ENCODE data around the gene NUP210. TPM values are rescaled to one million over a fixed set of nuclear protein-coding genes. Genes with fewer than 3 reads are reported as not detected.

The NUP210 gene
- total and polyA plus RNA-seq, 2 of the 13 experiments (the other 11 are each of a cell fraction or from before 2014, with no cell fraction given), result 31.6 to 35.2 TPM

DNA sequence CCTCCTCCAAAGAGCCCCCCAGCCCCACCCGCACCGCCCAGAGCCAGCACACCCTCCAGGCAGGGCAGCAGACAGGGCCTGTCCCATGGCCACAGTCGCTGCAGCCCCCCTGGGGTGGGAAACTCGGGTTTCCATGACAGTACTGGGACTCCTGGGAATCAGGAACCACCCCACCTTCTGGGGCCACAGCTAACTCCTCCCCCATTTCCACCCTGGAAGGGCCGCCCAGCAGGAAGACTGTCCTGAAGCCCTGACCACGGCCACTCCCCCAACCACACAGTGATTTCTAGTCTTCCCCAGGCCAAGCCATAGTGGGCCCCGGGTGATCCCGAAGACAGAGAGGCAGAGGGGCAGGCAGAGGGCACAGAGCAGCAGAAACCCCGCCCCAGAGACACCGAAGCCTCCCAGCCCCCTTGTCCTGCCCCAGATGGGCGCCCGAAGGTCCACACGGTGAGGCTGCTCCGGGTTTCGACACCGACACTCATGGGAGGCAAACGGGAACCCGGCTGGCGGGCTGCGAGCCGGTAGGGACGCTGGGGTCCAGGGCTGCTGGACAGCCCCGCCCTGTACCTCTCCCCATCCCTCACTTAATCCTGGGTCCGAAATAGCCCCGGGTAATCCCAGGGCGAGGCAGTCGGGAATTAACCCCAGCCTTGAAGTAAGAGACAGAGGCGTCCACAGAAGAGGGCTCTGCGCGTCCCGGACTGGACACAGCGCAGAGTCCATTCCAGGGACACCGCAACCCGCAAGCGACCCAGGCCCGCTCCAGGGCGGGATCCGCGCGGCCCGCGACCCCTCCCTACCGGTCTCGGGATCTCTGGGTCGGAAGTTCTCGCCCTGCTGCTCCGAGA lies 138.4 kb downstream of the NUP210 start (continued):
- no peak for TF ChIP-seq TEF (CRISPR knock-in tag; IDR thresholded peaks at IDR 0.05)
- TF ChIP-seq ZNF317 (CRISPR knock-in tag; IDR thresholded peaks at IDR 0.05), result peak; percentile 65; the same call in 1 of the 2 replicates
- TF ChIP-seq, protein P1, sequence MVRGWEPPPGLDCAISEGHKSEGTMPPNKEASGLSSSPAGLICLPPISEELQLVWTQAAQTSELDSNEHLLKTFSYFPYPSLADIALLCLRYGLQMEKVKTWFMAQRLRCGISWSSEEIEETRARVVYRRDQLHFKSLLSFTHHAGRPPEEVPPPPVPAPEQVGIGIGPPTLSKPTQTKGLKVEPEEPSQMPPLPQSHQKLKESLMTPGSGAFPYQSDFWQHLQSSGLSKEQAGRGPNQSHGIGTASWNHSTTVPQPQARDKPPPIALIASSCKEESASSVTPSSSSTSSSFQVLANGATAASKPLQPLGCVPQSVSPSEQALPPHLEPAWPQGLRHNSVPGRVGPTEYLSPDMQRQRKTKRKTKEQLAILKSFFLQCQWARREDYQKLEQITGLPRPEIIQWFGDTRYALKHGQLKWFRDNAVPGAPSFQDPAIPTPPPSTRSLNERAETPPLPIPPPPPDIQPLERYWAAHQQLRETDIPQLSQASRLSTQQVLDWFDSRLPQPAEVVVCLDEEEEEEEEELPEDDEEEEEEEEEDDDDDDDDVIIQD (CRISPR knock-in tag; IDR thresholded peaks at IDR 0.05; ENCODE audit: low read depth), result no peak
- TF ChIP-seq ZBTB20 (CRISPR knock-in tag; IDR thresholded peaks at IDR 0.05; ENCODE audit: borderline replicate concordance, low read depth), result peak; percentile 45; the same call in 1 of the 2 replicates
- TF ChIP-seq ZNF768 (CRISPR knock-in tag; IDR thresholded peaks at IDR 0.05), result peak; percentile 88
- TF ChIP-seq SNAPC4 (CRISPR knock-in tag; IDR thresholded peaks at IDR 0.05), result no peak
- 0 out of 2 replicates have a peak, but pooled peaks have one; percentile 27 for TF ChIP-seq DR1 (CRISPR knock-in tag; IDR thresholded peaks at IDR 0.05)
- TF ChIP-seq XRCC5 (optimal IDR thresholded peaks at IDR 0.05; ENCODE audit: low read length), result no peak
- peak; percentile 28; the same call in 1 of the 2 replicates for TF ChIP-seq SMAD9 (CRISPR knock-in tag; IDR thresholded peaks at IDR 0.05)
- TF ChIP-seq TEAD2 (CRISPR knock-in tag; IDR thresholded peaks at IDR 0.05), result no peak
- TF ChIP-seq PHB2 (IDR thresholded peaks at IDR 0.05; ENCODE audit: partially characterized antibody), result no peak
- TF ChIP-seq, protein P2, sequence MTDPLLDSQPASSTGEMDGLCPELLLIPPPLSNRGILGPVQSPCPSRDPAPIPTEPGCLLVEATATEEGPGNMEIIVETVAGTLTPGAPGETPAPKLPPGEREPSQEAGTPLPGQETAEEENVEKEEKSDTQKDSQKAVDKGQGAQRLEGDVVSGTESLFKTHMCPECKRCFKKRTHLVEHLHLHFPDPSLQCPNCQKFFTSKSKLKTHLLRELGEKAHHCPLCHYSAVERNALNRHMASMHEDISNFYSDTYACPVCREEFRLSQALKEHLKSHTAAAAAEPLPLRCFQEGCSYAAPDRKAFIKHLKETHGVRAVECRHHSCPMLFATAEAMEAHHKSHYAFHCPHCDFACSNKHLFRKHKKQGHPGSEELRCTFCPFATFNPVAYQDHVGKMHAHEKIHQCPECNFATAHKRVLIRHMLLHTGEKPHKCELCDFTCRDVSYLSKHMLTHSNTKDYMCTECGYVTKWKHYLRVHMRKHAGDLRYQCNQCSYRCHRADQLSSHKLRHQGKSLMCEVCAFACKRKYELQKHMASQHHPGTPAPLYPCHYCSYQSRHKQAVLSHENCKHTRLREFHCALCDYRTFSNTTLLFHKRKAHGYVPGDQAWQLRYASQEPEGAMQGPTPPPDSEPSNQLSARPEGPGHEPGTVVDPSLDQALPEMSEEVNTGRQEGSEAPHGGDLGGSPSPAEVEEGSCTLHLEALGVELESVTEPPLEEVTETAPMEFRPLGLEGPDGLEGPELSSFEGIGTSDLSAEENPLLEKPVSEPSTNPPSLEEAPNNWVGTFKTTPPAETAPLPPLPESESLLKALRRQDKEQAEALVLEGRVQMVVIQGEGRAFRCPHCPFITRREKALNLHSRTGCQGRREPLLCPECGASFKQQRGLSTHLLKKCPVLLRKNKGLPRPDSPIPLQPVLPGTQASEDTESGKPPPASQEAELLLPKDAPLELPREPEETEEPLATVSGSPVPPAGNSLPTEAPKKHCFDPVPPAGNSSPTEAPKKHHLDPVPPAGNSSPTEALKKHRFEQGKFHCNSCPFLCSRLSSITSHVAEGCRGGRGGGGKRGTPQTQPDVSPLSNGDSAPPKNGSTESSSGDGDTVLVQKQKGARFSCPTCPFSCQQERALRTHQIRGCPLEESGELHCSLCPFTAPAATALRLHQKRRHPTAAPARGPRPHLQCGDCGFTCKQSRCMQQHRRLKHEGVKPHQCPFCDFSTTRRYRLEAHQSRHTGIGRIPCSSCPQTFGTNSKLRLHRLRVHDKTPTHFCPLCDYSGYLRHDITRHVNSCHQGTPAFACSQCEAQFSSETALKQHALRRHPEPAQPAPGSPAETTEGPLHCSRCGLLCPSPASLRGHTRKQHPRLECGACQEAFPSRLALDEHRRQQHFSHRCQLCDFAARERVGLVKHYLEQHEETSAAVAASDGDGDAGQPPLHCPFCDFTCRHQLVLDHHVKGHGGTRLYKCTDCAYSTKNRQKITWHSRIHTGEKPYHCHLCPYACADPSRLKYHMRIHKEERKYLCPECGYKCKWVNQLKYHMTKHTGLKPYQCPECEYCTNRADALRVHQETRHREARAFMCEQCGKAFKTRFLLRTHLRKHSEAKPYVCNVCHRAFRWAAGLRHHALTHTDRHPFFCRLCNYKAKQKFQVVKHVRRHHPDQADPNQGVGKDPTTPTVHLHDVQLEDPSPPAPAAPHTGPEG (CRISPR knock-in tag; IDR thresholded peaks at IDR 0.05), result peak; percentile 54; the same call in 1 of the 2 replicates
- TF ChIP-seq, protein P3, sequence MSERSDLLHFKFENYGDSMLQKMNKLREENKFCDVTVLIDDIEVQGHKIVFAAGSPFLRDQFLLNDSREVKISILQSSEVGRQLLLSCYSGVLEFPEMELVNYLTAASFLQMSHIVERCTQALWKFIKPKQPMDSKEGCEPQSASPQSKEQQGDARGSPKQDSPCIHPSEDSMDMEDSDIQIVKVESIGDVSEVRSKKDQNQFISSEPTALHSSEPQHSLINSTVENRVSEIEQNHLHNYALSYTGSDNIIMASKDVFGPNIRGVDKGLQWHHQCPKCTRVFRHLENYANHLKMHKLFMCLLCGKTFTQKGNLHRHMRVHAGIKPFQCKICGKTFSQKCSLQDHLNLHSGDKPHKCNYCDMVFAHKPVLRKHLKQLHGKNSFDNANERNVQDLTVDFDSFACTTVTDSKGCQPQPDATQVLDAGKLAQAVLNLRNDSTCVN (CRISPR knock-in tag; IDR thresholded peaks at IDR 0.05; ENCODE audit: borderline replicate concordance), result no peak

Measured in HepG2 (cell line).